ENCODE results near the gene ANKS6. TPM values are rescaled to one million over a fixed set of nuclear protein-coding genes. Genes with fewer than 3 reads are reported as not detected.

Gene ANKS6
- total RNA-seq, 1 experiment from 2014 or later = 21.1 TPM

GRCh38 chr9:98801561-98801960, 5.2 kb upstream of the ANKS6 start:
- Mint-ChIP-seq H3K9me3 (ENCODE audit: unreplicated experiment) (no peaks in the 10 kb centered on the region), H3K36me3 (ENCODE audit: insufficient read depth, unreplicated experiment) (no peaks in the 10 kb centered on the region), H3K4me1 (ENCODE audit: low read depth, unreplicated experiment) (peaks cover 15% of the 10 kb centered on the region), H3K27ac (ENCODE audit: unreplicated experiment) (no peak overlapping the region), H3K4me3 (ENCODE audit: unreplicated experiment) (no peak overlapping the region), H3K27me3 (ENCODE audit: insufficient read depth, unreplicated experiment) (no peaks in the 10 kb centered on the region)
- ChIA-PET CTCF (interaction anchor here (0.6 kb wide), 1 partner anchor 19 kb away, joined by 6 read pairs; no protein-coding TSS in a partner anchor), POLR2A (no interaction called here)
- DNase-seq = no peak
- Histone ChIP-seq H3K4me3 (ENCODE audit: low read depth, low read length) (no peak overlapping the region), H3K4me1 (peaks cover 14% of the 10 kb centered on the region), H3K36me3 (ENCODE audit: control insufficient read depth, insufficient read depth, low read length) (no peaks in the 10 kb centered on the region), H3K9me3 (no peaks in the 10 kb centered on the region), H3K27me3 (replicated peaks; ENCODE audit: control insufficient read depth, insufficient read depth, low read length) (no peaks in the 10 kb centered on the region; the same call in 1 of the 2 replicates)
- no peak for TF ChIP-seq CTCF (IDR thresholded peaks at IDR 0.05; ENCODE audit: insufficient read depth in 1 of 2, low read depth in 1 of 2, low read length in 1 of 2, severe bottlenecking in 1 of 2, unreplicated experiment in 1 of 2)
- no TSS peak for BruUV-seq (replicated peaks)
- intact Hi-C loops (cut with micrococcal nuclease; ENCODE audit: unreplicated experiment) = no loop called here

- Histone ChIP-seq H3K4me3 (ENCODE audit: low read depth, low read length) (no peak overlapping the region), H3K36me3 (ENCODE audit: control insufficient read depth, insufficient read depth, low read length) (no peaks in the 10 kb centered on the region; the same call in 1 of the 2 replicates), H3K4me1 (no peaks in the 10 kb centered on the region), H3K27me3 (replicated peaks; ENCODE audit: control insufficient read depth, insufficient read depth, low read length) (no peaks in the 10 kb centered on the region; the same call in 1 of the 2 replicates), H3K9me3 (no peaks in the 10 kb centered on the region)
- no peak for DNase-seq
- Mint-ChIP-seq H3K4me3 (ENCODE audit: unreplicated experiment) (no peak overlapping the region), H3K4me1 (ENCODE audit: low read depth, unreplicated experiment) (peaks cover 12% of the 10 kb centered on the region), H3K27ac (ENCODE audit: unreplicated experiment) (no peak overlapping the region), H3K9me3 (ENCODE audit: unreplicated experiment) (no peaks in the 10 kb centered on the region), H3K27me3 (ENCODE audit: insufficient read depth, unreplicated experiment) (no peaks in the 10 kb centered on the region), H3K36me3 (ENCODE audit: insufficient read depth, unreplicated experiment) (no peaks in the 10 kb centered on the region)
- POLR2A ChIA-PET = no interaction called here
- no TSS peak for BruUV-seq (replicated peaks)
- CTCF ChIA-PET = no interaction called here
- intact Hi-C loops (cut with micrococcal nuclease; ENCODE audit: unreplicated experiment) = loop anchor here (10.0 kb wide), 1 partner anchor 423 kb away; no protein-coding TSS in a partner anchor
- no peak for TF ChIP-seq CTCF (IDR thresholded peaks at IDR 0.05; ENCODE audit: insufficient read depth in 1 of 2, low read depth in 1 of 2, low read length in 1 of 2, severe bottlenecking in 1 of 2, unreplicated experiment in 1 of 2)
Measured at GRCh38 chr9:98798254-98798653, 1.9 kb upstream of the ANKS6 start.

GRCh38 chr9:98797491-98797890, 1.1 kb upstream of the ANKS6 start:
- no peaks in the 10 kb centered on the region for H3K36me3 Mint-ChIP-seq (ENCODE audit: insufficient read depth, unreplicated experiment)
- Histone ChIP-seq H3K27me3 (replicated peaks; ENCODE audit: control insufficient read depth, insufficient read depth, low read length) (no peaks in the 10 kb centered on the region; the same call in 1 of the 2 replicates), H3K4me3 (ENCODE audit: low read depth, low read length) (no peak overlapping the region), H3K9me3 (no peaks in the 10 kb centered on the region), H3K36me3 (ENCODE audit: control insufficient read depth, insufficient read depth, low read length) (no peaks in the 10 kb centered on the region; the same call in none of the 2 replicates), H3K4me1 (peaks cover 7% of the 10 kb centered on the region; the same call in 1 of the 2 replicates)
- ChIA-PET CTCF (no interaction called here), POLR2A (no interaction called here)
- H3K9me3 Mint-ChIP-seq (ENCODE audit: unreplicated experiment) = no peaks in the 10 kb centered on the region
- no TSS peak for BruUV-seq (replicated peaks)
- no peaks in the 10 kb centered on the region for H3K27me3 Mint-ChIP-seq (ENCODE audit: insufficient read depth, unreplicated experiment)
- intact Hi-C loops (cut with micrococcal nuclease; ENCODE audit: unreplicated experiment) = loop anchor here (10.0 kb wide), 1 partner anchor 423 kb away; no protein-coding TSS in a partner anchor
- no peak overlapping the region for H3K27ac Mint-ChIP-seq (ENCODE audit: unreplicated experiment)
- peak overlapping the region; percentile 73 for H3K4me3 Mint-ChIP-seq (ENCODE audit: unreplicated experiment)
- TF ChIP-seq CTCF (IDR thresholded peaks at IDR 0.05; ENCODE audit: insufficient read depth in 1 of 2, low read depth in 1 of 2, low read length in 1 of 2, severe bottlenecking in 1 of 2, unreplicated experiment in 1 of 2) = no peak
- peaks cover 13% of the 10 kb centered on the region for H3K4me1 Mint-ChIP-seq (ENCODE audit: low read depth, unreplicated experiment)
- DNase-seq = no peak

All from Caco-2 (cell line).